Measurements from ENCODE around the gene SYTL3.

GRCh38 chr6:158624684-158625682 is 24.9 kb upstream of the SYTL3 start:
- no peak for TF ChIP-seq CTCF (IDR thresholded peaks at IDR 0.05; ENCODE audit: low read depth, low read length, poor library complexity, severe bottlenecking)
- no peak for TF ChIP-seq EZH2phosphoT487 (IDR thresholded peaks at IDR 0.05; ENCODE audit: borderline replicate concordance, low read length)

Data from DOHH2 (cell line).